WTC11 (cell line): Measurements from ENCODE around the gene NHERF1. TPM values are rescaled to one million over a fixed set of nuclear protein-coding genes. Genes with fewer than 3 reads are reported as not detected.
A peak's percentile ranks its signal among the peaks of the same experiment; 100 is the strongest.

Experiments used
- ATAC-seq: fragments of 200-7000 bp; cut with Tn5 transposase; 2 replicates; pipeline ENCODE4 v1.10.0; 2021; ENCODE audit warnings: mild to moderate bottlenecking, moderate library complexity
- CTCF ChIA-PET: fragments of 300-600 bp; sonication (Branson Sonifier 250); formaldehyde crosslinking; loops from one replicate; lab custom pipeline; 2021; ENCODE audit warnings: antibody characterized with exemption; lab: Charles Lee
- POLR2A ChIA-PET: fragments of 350-600 bp; sonication (Branson Sonifier 250); formaldehyde crosslinking; loops from one replicate; lab custom pipeline; 2021; ENCODE audit warnings: antibody characterized with exemption; lab: Charles Lee
- DNase-seq: peaks from one replicate; pipeline ENCODE4 v3.0.0; 2021; ENCODE audit warnings: low spot score
- H3K27ac Mint-ChIP-seq: 2 replicates; pipeline ENCODE4 v1.8.0; 2021; ENCODE audit warnings: mixed read lengths
- H3K27me3 Mint-ChIP-seq: 2 replicates; pipeline ENCODE4 v1.8.0; 2021; ENCODE audit warnings: low read depth, mild to moderate bottlenecking, moderate library complexity, mixed read lengths
- H3K36me3 Mint-ChIP-seq: 2 replicates; pipeline ENCODE4 v1.8.0; 2021; ENCODE audit warnings: mixed read lengths
- H3K4me1 Mint-ChIP-seq: 2 replicates; pipeline ENCODE4 v1.8.0; 2022; ENCODE audit warnings: mixed read lengths
- H3K4me3 Mint-ChIP-seq: 2 replicates; pipeline ENCODE4 v1.8.0; 2021; ENCODE audit warnings: mild to moderate bottlenecking, moderate library complexity, mixed read lengths
- H3K9me3 Mint-ChIP-seq: 2 replicates; pipeline ENCODE4 v1.8.0; 2021; ENCODE audit warnings: mixed read lengths
- ARID4B ChIP-seq: sonication (generic); formaldehyde crosslinking; IDR thresholded peaks from 2 replicates; pipeline ENCODE4 v1.8.0; 2023; ENCODE audit warnings: missing genetic modification reagents, mild to moderate bottlenecking, borderline replicate concordance
- ATF3 ChIP-seq: sonication (generic); formaldehyde crosslinking; conservative IDR thresholded peaks from 2 replicates; pipeline ENCODE4 v1.8.1; 2022; ENCODE audit warnings: mild to moderate bottlenecking, missing genetic modification reagents
- CREM ChIP-seq: sonication (generic); formaldehyde crosslinking; IDR thresholded peaks from 2 replicates; pipeline ENCODE4 v1.8.1; 2022; ENCODE audit warnings: mild to moderate bottlenecking, missing genetic modification reagents, moderate library complexity
- E2F5 ChIP-seq: sonication (generic); formaldehyde crosslinking; IDR thresholded peaks from 2 replicates; pipeline ENCODE4 v1.8.1; 2022; ENCODE audit warnings: mild to moderate bottlenecking, moderate library complexity, missing genetic modification reagents
- IRF1 ChIP-seq: sonication (generic); formaldehyde crosslinking; IDR thresholded peaks from 2 replicates; pipeline ENCODE4 v1.8.0; 2023; ENCODE audit warnings: missing genetic modification reagents
- KAT7 ChIP-seq: sonication (generic); formaldehyde crosslinking; IDR thresholded peaks from 2 replicates; pipeline ENCODE4 v1.8.1; 2023; ENCODE audit warnings: missing genetic modification reagents, mild to moderate bottlenecking, borderline replicate concordance
- NFE2L1 ChIP-seq: sonication (generic); formaldehyde crosslinking; IDR thresholded peaks from 2 replicates; pipeline ENCODE4 v1.8.1; 2023; ENCODE audit warnings: missing genetic modification reagents
- PREB ChIP-seq: sonication (generic); formaldehyde crosslinking; IDR thresholded peaks from 2 replicates; pipeline ENCODE4 v1.8.1; 2022; ENCODE audit warnings: mild to moderate bottlenecking, missing genetic modification reagents, moderate library complexity, borderline replicate concordance
- TCF7 ChIP-seq: sonication (generic); formaldehyde crosslinking; IDR thresholded peaks from 2 replicates; pipeline ENCODE4 v1.8.0; 2022; ENCODE audit warnings: mild to moderate bottlenecking, low read depth, missing genetic modification reagents, moderate library complexity
- TEAD4 ChIP-seq: sonication (generic); formaldehyde crosslinking; IDR thresholded peaks from 2 replicates; pipeline ENCODE4 v1.8.0; 2022; ENCODE audit warnings: mild to moderate bottlenecking, missing genetic modification reagents
- ZNF121 ChIP-seq: sonication (generic); formaldehyde crosslinking; IDR thresholded peaks from 2 replicates; pipeline ENCODE4 v1.8.0; 2023; ENCODE audit warnings: missing genetic modification reagents
- total RNA-seq: library from RNA; stranded (reverse); gene quantifications from 3 replicates; pipeline ENCODE4 v1.2.3, GENCODE V29; 2021
- TF ChIP-seq, protein P1 (sequence below): sonication (generic); formaldehyde crosslinking; IDR thresholded peaks from 2 replicates; pipeline ENCODE4 v1.8.1; 2022; ENCODE audit warnings: low read depth, mild to moderate bottlenecking, moderate library complexity, missing genetic modification reagents, borderline replicate concordance
- TF ChIP-seq, protein P2 (sequence below): sonication (generic); formaldehyde crosslinking; IDR thresholded peaks from 2 replicates; pipeline ENCODE4 v1.8.0; 2022; ENCODE audit warnings: missing genetic modification reagents

The NHERF1 gene
- total RNA-seq, 1 experiment from 2014 or later: 111 TPM

DNA sequence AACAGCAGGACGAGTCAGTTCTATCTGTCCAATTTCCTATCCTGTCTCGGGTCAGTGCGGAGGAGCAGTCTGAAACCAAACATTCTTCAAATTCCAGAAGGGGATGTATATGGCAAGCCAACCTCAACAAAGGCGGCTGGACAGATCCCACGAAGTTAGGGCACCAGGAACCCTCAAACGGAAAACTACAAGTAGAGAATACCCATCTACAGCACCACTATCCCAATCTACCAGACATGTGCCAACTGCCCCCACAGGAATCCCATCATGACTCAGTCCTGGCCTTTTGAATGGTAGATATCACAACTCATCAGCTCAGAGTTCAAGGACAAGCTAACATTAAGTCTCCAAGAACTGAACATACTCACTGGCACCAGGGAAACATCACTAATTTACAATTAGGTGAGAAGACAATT, 25.5 kb downstream of the NHERF1 start:
- Mint-ChIP-seq H3K4me3 (peak overlapping the region; percentile 52), H3K27me3 (no peaks in the 10 kb centered on the region), H3K36me3 (peaks cover 32% of the 10 kb centered on the region), H3K4me1 (peaks cover 19% of the 10 kb centered on the region), H3K27ac (peak overlapping the region; percentile 68), H3K9me3 (no peaks in the 10 kb centered on the region)
- no peak for TF ChIP-seq IRF1 (CRISPR knock-in tag)
- TF ChIP-seq ZNF121: no peak
- no peak for TF ChIP-seq E2F5 (CRISPR knock-in tag)
- TF ChIP-seq, protein P1, sequence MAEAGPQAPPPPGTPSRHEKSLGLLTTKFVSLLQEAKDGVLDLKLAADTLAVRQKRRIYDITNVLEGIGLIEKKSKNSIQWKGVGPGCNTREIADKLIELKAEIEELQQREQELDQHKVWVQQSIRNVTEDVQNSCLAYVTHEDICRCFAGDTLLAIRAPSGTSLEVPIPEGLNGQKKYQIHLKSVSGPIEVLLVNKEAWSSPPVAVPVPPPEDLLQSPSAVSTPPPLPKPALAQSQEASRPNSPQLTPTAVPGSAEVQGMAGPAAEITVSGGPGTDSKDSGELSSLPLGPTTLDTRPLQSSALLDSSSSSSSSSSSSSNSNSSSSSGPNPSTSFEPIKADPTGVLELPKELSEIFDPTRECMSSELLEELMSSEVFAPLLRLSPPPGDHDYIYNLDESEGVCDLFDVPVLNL (CRISPR knock-in tag): no peak
- TF ChIP-seq PREB: no peak
- no peak for TF ChIP-seq CREM (CRISPR knock-in tag)
- TF ChIP-seq ARID4B (CRISPR knock-in tag): no peak
- no peak for TF ChIP-seq ATF3
- TF ChIP-seq TEAD4 (CRISPR knock-in tag): no peak
- no peak for TF ChIP-seq KAT7 (CRISPR knock-in tag)
- POLR2A ChIA-PET: no interaction called here
- ATAC-seq: no peak
- CTCF ChIA-PET: interaction anchor here (0.7 to 12.0 kb wide), 5 partner anchors 17 to 116 kb away, joined by 3 to 262 read pairs (median 21); no protein-coding TSS in a partner anchor
- DNase-seq: no peak

DNA sequence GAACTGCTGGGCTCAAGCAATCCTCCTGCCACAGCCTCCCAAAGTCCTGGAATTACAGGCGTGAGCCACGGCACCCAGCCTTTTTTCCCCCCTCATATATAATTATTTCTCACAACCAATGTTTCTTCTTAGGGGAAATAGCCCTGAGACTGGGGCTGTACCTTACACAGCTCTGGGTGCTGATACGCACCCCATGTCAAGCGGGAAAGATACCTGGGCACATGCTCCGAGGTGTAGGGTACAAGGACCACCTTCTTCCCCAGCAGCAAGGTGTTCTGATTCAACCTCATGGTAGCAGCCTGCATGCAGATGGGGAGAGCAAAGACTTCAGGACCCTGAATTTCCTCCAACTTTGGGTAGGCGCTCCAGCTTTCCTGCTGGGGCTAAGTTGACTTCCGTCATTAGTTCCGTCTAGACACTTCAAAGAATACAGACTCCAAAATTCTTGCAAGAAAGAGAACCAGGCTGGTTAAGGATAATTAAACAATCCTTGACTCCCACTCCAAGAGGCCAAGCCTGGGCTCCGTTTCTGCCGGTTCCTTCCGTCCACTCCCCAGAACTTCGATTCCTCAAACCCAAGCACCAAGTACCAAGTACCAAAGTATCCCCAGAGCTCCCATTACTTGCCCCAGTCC, 27.1 kb downstream of the NHERF1 start:
- no peak for ATAC-seq
- H3K4me1 Mint-ChIP-seq: peaks cover 16% of the 10 kb centered on the region
- peak overlapping the region; percentile 91 for H3K4me3 Mint-ChIP-seq
- TF ChIP-seq TCF7 (CRISPR knock-in tag): no peak
- TF ChIP-seq NFE2L1 (CRISPR knock-in tag): no peak
- TF ChIP-seq, protein P2, sequence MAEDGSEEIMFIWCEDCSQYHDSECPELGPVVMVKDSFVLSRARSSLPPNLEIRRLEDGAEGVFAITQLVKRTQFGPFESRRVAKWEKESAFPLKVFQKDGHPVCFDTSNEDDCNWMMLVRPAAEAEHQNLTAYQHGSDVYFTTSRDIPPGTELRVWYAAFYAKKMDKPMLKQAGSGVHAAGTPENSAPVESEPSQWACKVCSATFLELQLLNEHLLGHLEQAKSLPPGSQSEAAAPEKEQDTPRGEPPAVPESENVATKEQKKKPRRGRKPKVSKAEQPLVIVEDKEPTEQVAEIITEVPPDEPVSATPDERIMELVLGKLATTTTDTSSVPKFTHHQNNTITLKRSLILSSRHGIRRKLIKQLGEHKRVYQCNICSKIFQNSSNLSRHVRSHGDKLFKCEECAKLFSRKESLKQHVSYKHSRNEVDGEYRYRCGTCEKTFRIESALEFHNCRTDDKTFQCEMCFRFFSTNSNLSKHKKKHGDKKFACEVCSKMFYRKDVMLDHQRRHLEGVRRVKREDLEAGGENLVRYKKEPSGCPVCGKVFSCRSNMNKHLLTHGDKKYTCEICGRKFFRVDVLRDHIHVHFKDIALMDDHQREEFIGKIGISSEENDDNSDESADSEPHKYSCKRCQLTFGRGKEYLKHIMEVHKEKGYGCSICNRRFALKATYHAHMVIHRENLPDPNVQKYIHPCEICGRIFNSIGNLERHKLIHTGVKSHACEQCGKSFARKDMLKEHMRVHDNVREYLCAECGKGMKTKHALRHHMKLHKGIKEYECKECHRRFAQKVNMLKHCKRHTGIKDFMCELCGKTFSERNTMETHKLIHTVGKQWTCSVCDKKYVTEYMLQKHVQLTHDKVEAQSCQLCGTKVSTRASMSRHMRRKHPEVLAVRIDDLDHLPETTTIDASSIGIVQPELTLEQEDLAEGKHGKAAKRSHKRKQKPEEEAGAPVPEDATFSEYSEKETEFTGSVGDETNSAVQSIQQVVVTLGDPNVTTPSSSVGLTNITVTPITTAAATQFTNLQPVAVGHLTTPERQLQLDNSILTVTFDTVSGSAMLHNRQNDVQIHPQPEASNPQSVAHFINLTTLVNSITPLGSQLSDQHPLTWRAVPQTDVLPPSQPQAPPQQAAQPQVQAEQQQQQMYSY (CRISPR knock-in tag): peak; percentile 69
- TF ChIP-seq, all 79 proteins: peak for 1
- ChIA-PET CTCF (interaction anchor here (1.2 to 12.0 kb wide), 14 partner anchors 10 to 209 kb away, joined by 4 to 262 read pairs (median 9); partner anchors contain the start of genes FDXR and RAB37), POLR2A (interaction anchor here (0.6 to 2.2 kb wide), 6 partner anchors 10 to 104 kb away, joined by 3 to 14 read pairs (median 4); partner anchors contain the start of gene RAB37)
- no peaks in the 10 kb centered on the region for H3K9me3 Mint-ChIP-seq
- peak overlapping the region; percentile 97 for H3K27ac Mint-ChIP-seq
- H3K36me3 Mint-ChIP-seq: peaks cover 30% of the 10 kb centered on the region
- no peaks in the 10 kb centered on the region for H3K27me3 Mint-ChIP-seq
- no peak for DNase-seq
